SU-DHL-6 (cell line): ENCODE measurements around the gene RAB4B.
"Not testable (repeated sequence)": the region's sequence is repeated elsewhere in the genome, so short reads cannot be mapped to it uniquely, and the experiment has no call there.

Source experiments
- EZH2phosphoT487 ChIP-seq: fragments of 200-600 bp; sonication (generic), shearing (Covaris generic); conservative IDR thresholded peaks from 2 replicates; pipeline ENCODE4 v1.6.1; 2018; ENCODE audit warnings: mild to moderate bottlenecking, antibody characterized with exemption, low read length, moderate library complexity, mixed read lengths
- TF ChIP-seq, protein P1 (sequence below): fragments of 200-600 bp; sonication (generic); IDR thresholded peaks from one replicate; pipeline ENCODE4 v1.5.1; 2017; ENCODE audit warnings: antibody characterized with exemption, mild to moderate bottlenecking, low read length, moderate library complexity; ENCODE audit not compliant: insufficient read depth, poor library complexity, severe bottlenecking

DNA sequence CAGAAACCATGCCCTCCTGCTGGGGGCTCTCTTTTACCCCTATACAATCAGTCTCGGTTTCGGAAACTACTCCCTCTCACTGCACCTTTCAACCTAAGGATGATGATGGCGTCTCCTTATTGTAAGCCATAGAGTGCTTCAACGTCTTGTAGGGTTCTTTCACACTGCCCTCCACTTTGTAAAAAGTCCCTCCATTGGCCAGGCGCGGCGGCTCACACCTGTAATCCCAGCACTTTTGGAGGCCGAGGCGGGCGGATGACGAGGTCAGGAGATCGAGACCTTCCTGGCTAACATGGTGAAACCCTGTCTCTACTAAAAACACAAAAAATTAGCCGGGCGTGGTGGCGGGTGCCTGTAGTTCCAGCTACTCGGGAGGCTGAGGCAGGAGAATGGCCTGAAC lies 52.7 kb downstream of the RAB4B start:
- TF ChIP-seq, protein P1, sequence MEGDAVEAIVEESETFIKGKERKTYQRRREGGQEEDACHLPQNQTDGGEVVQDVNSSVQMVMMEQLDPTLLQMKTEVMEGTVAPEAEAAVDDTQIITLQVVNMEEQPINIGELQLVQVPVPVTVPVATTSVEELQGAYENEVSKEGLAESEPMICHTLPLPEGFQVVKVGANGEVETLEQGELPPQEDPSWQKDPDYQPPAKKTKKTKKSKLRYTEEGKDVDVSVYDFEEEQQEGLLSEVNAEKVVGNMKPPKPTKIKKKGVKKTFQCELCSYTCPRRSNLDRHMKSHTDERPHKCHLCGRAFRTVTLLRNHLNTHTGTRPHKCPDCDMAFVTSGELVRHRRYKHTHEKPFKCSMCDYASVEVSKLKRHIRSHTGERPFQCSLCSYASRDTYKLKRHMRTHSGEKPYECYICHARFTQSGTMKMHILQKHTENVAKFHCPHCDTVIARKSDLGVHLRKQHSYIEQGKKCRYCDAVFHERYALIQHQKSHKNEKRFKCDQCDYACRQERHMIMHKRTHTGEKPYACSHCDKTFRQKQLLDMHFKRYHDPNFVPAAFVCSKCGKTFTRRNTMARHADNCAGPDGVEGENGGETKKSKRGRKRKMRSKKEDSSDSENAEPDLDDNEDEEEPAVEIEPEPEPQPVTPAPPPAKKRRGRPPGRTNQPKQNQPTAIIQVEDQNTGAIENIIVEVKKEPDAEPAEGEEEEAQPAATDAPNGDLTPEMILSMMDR = not testable (repeated sequence)
- TF ChIP-seq EZH2phosphoT487 = not testable (repeated sequence)
